Measurements from ENCODE around the gene BANK1.

The BANK1 gene

DNA sequence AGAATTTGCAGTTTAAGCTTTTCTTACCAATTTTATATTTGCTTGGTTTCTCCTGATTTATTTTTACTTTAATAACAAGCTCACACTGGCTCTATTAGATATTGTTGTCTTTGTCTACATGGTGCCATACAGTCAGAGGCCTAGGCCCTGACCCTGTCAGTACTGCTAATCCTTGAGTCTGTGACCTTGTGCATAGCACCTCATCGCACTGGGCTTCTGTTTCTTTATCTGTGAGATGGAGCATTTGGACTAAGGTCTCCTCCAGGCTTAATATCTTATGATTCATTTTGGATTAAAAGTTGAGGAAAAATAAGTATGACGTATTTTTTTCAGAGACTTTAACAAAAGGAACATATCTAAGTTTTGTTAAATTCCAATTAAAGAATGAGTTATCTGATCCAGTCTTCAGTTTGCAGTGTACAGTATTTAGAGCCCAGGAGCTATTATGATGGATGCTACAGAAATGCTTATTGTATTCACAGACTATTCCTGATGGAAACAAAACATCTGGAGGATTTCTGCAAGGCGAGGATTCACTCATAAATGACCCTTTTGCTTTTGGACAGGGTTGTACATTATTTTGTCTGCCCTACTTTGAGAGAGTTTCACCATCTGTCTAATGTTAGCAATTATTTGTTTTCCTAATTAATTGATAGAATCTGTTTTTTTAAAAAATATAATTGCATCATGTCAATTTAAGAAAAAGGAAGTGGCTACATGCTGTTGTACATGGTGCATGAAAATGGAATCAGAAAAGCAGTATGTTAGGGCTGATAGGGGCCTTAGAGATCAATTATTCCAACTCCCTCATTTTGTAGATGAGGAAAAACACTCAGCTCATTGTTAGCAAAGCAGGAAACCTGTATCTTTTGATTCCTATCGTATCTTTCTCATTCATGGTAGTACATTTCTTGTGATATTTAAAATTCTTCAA lies 203.6 kb downstream of the BANK1 start:
- no peak for TF ChIP-seq CREB1 (IDR thresholded peaks at IDR 0.05; ENCODE audit: low read depth)
- no peak for TF ChIP-seq CEBPB (IDR thresholded peaks at IDR 0.05)
- no peak for TF ChIP-seq TCF12 (IDR thresholded peaks at IDR 0.05; ENCODE audit: low read depth)
- TF ChIP-seq RAD21 (IDR thresholded peaks at IDR 0.05; ENCODE audit: low read depth), result no peak
- no peak for TF ChIP-seq EGR1 (IDR thresholded peaks at IDR 0.05)
- TF ChIP-seq, protein P1, sequence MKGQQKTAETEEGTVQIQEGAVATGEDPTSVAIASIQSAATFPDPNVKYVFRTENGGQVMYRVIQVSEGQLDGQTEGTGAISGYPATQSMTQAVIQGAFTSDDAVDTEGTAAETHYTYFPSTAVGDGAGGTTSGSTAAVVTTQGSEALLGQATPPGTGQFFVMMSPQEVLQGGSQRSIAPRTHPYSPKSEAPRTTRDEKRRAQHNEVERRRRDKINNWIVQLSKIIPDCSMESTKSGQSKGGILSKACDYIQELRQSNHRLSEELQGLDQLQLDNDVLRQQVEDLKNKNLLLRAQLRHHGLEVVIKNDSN (IDR thresholded peaks at IDR 0.05), result no peak
- TF ChIP-seq NFIC (IDR thresholded peaks at IDR 0.05), result no peak
- TF ChIP-seq, protein P2, sequence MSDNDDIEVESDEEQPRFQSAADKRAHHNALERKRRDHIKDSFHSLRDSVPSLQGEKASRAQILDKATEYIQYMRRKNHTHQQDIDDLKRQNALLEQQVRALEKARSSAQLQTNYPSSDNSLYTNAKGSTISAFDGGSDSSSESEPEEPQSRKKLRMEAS (IDR thresholded peaks at IDR 0.05), result no peak
- TF ChIP-seq ZBTB7A (IDR thresholded peaks at IDR 0.05; ENCODE audit: low read depth), result no peak

DNA sequence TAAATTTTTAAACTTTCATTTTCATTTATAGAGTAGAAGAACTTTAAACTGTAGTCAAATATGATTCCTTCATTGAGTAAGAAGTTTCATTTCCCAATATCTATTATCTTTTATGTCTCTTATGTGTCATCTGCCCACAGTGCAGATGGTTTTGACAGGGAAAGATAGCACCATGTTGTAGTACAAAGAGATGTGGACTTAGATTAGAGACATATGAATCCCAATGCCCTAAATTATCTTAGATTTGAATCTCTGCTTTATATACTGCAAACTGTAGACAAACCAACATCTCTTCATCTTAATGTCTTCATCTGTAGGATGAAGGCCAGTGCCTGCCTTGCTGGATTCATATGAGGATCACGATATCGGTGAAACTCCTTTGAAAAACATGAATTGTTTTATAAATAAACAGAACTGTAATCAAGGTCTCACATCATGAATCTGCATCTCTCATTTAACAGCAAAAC lies 217.5 kb downstream of the BANK1 start:
- TF ChIP-seq, protein P3, sequence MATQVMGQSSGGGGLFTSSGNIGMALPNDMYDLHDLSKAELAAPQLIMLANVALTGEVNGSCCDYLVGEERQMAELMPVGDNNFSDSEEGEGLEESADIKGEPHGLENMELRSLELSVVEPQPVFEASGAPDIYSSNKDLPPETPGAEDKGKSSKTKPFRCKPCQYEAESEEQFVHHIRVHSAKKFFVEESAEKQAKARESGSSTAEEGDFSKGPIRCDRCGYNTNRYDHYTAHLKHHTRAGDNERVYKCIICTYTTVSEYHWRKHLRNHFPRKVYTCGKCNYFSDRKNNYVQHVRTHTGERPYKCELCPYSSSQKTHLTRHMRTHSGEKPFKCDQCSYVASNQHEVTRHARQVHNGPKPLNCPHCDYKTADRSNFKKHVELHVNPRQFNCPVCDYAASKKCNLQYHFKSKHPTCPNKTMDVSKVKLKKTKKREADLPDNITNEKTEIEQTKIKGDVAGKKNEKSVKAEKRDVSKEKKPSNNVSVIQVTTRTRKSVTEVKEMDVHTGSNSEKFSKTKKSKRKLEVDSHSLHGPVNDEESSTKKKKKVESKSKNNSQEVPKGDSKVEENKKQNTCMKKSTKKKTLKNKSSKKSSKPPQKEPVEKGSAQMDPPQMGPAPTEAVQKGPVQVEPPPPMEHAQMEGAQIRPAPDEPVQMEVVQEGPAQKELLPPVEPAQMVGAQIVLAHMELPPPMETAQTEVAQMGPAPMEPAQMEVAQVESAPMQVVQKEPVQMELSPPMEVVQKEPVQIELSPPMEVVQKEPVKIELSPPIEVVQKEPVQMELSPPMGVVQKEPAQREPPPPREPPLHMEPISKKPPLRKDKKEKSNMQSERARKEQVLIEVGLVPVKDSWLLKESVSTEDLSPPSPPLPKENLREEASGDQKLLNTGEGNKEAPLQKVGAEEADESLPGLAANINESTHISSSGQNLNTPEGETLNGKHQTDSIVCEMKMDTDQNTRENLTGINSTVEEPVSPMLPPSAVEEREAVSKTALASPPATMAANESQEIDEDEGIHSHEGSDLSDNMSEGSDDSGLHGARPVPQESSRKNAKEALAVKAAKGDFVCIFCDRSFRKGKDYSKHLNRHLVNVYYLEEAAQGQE (IDR thresholded peaks at IDR 0.05; ENCODE audit: low read depth), result no peak

DNA sequence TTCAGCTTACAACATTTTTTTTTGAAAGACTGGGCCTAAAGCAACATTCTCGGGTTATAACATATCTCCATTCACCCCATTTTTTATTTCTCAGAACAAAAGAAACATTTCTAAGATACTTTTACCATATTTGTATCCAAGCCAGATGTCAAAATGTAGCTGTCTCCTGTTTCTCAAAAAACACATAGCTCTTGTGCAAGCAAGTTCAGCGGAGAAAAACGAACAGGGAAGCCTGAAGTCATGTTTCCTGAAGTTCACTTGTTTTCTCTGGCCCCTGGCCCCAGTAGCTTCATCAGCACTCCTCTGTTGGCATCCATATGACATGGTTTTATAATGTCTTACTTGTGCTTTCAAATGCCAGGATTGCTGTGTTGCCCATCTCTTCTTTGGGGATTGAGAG lies 218.2 kb downstream of the BANK1 start:
- no peak for TF ChIP-seq EP300 (IDR thresholded peaks at IDR 0.05; ENCODE audit: borderline replicate concordance)
- TF ChIP-seq YY1 (IDR thresholded peaks at IDR 0.05; ENCODE audit: low read depth), result no peak
- TF ChIP-seq, protein P1 (IDR thresholded peaks at IDR 0.05), result no peak
- TF ChIP-seq, protein P3 (IDR thresholded peaks at IDR 0.05; ENCODE audit: low read depth), result no peak
- TF ChIP-seq CEBPB (IDR thresholded peaks at IDR 0.05), result no peak
- TF ChIP-seq, protein P2 (IDR thresholded peaks at IDR 0.05), result no peak
- TF ChIP-seq NFIC (IDR thresholded peaks at IDR 0.05), result no peak
- TF ChIP-seq ZBTB7A (IDR thresholded peaks at IDR 0.05; ENCODE audit: low read depth), result no peak
- TF ChIP-seq TAF1 (IDR thresholded peaks at IDR 0.05; ENCODE audit: low read depth), result no peak
- no peak for TF ChIP-seq TCF12 (IDR thresholded peaks at IDR 0.05; ENCODE audit: low read depth)
- no peak for TF ChIP-seq EGR1 (IDR thresholded peaks at IDR 0.05)
- no peak for TF ChIP-seq TEAD4 (IDR thresholded peaks at IDR 0.05)

DNA sequence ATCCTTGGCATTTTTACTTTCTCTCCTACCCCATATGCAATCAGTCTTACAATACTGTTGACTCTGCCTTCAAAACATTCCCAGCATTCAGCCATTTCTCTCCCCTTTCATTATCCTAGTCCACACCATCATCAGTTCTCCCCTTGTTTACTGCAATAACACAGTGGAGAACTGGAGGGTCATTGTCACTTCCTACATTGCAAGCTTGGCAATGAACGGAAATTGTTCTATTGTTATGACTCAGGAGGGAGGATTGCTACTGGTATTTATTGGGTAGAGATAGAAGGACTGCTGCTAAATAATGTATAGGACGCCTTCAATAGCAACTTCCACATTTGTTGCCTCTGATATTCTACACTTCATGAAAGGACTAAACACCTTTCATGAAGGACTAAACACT lies 231.8 kb downstream of the BANK1 start:
- TF ChIP-seq TAF1 (IDR thresholded peaks at IDR 0.05; ENCODE audit: low read depth) (no peak), EGR1 (IDR thresholded peaks at IDR 0.05) (no peak), FOXM1 (IDR thresholded peaks at IDR 0.05; ENCODE audit: borderline replicate concordance, low read depth) (no peak), YY1 (IDR thresholded peaks at IDR 0.05; ENCODE audit: low read depth) (no peak), ZBTB7A (IDR thresholded peaks at IDR 0.05; ENCODE audit: low read depth) (no peak), CREB1 (IDR thresholded peaks at IDR 0.05; ENCODE audit: low read depth) (no peak), CEBPB (IDR thresholded peaks at IDR 0.05) (no peak), EP300 (IDR thresholded peaks at IDR 0.05; ENCODE audit: borderline replicate concordance) (no peak), NFIC (IDR thresholded peaks at IDR 0.05) (no peak), TEAD4 (IDR thresholded peaks at IDR 0.05) (no peak), RAD21 (IDR thresholded peaks at IDR 0.05; ENCODE audit: low read depth) (no peak), TCF12 (IDR thresholded peaks at IDR 0.05; ENCODE audit: low read depth) (no peak)
- TF ChIP-seq, protein P2 (IDR thresholded peaks at IDR 0.05), result no peak
- TF ChIP-seq, protein P3 (IDR thresholded peaks at IDR 0.05; ENCODE audit: low read depth), result no peak
- TF ChIP-seq, protein P1 (IDR thresholded peaks at IDR 0.05), result no peak

All from Ishikawa (cell line).